Pulmonary artery endothelial cell (primary cell): ENCODE measurements around the gene INO80D. TPM values are rescaled to one million over a fixed set of nuclear protein-coding genes. Genes with fewer than 3 reads are reported as not detected.

Source experiments
- DNase-seq: peaks from one replicate; pipeline ENCODE4 v3.0.0-alpha.2; 2011; ENCODE audit warnings: low read depth, low spot score
- total RNA-seq: library from RNA; depleted of rRNA; stranded (reverse); fragments of >200 nt; gene quantifications from 2 replicates; pipeline ENCODE4 v1.2.3, GENCODE V29; 2014

The INO80D gene
- total RNA-seq, 1 donor from 2014 or later, result 5.4 TPM

- no peak for DNase-seq
Observed at GRCh38 chr2:205947621-205948495, 138.1 kb downstream of the INO80D start.

- DNase-seq, result no peak
Observed at GRCh38 chr2:205946226-205946625, 139.7 kb downstream of the INO80D start.

Other genes starting within 250 kb of the INO80D start
- 175 and 191 TPM in 2 replicates for gene NDUFS1, start 73.3 kb upstream of the INO80D start, total RNA-seq
- 458 and 783 TPM in 2 replicates for gene EEF1B2, start 73.7 kb upstream of the INO80D start, total RNA-seq
- 9.0 and 12.1 TPM in 2 replicates for gene ZDBF2, start 188.5 kb upstream of the INO80D start, total RNA-seq